GM21619 (cell line): ENCODE data around the gene WIPF3.

Experiments
- ATAC-seq: cut with Tn5 transposase; IDR thresholded peaks from one replicate; pipeline ENCODE4 v1.9.1; 2021; ENCODE audit not compliant: unreplicated experiment

The WIPF3 gene

GRCh38 chr7:29843726-29844125, 37.4 kb downstream of the WIPF3 start:
- no peak for ATAC-seq

- no peak for ATAC-seq
These were observed 38.3 kb downstream of the WIPF3 start for GRCh38 chr7:29844559-29844958.

DNA sequence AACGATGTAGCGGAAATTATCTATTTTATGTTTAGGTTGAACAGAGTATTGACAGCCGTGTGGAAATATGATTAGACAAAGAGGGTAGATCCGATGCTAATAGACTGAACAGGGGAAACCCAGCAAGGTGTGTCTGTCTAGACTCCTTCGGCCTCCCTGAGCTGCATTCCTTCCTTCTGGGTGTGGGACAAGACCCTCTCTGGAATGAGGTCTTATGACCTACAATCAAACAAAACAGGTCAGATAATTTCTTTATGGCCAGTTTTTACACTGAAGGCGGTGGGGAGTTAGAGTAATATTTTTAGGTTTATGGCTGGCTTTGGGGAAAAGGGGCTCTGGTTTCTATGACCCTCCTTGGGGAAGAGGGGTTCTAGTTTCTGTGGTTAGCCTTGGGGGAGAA, 41.2 kb downstream of the WIPF3 start:
- no peak for ATAC-seq

DNA sequence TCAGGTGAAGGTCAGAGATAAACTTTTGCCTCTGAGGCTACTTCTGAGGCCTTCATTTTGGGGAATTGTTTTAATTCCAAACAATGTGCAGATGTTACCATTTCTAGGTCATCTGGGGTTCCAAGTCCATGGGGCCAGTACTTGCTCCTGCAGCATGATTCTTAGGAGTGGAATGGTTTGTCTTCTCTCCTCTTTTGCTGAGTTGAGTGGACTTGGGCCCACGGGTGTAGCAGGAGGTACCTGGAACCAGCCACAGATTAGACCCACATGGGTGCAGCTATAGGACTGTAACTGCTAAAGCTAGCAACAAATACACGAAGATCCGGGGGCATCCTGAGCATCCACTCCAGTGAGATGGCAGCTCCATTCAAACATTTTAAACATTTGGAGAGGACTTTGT, 41.6 kb downstream of the WIPF3 start:
- ATAC-seq, result no peak

- no peak for ATAC-seq
These were observed 42.6 kb downstream of the WIPF3 start for GRCh38 chr7:29848941-29849340.

- no peak for ATAC-seq
These were observed 45.2 kb downstream of the WIPF3 start for GRCh38 chr7:29851487-29851886.

- no peak for ATAC-seq
These were observed 46.1 kb downstream of the WIPF3 start for GRCh38 chr7:29852457-29852856.

- ATAC-seq, result no peak
These were observed 46.8 kb downstream of the WIPF3 start for GRCh38 chr7:29853072-29853471.

DNA sequence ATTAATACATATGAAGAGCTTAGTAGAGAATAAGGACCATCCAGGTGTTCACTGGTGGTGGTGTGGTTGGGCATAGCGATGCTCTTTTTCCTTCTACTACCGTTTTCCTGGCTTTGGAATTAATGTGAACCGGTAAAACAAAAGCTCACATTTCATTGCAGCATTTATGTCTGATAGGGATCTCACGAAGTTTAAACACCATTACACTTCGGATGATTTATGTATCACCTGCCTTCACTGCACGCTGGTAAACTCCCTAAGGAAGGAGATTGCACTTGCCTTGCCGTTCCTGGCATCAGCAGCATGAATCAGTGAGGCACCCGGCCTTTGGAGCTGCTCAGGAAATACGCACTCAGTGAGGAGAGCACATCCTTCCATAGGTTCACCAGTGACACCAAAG, 47.5 kb downstream of the WIPF3 start:
- ATAC-seq, result no peak

- no peak for ATAC-seq
These were observed 48.1 kb downstream of the WIPF3 start for GRCh38 chr7:29854257-29854938.

DNA sequence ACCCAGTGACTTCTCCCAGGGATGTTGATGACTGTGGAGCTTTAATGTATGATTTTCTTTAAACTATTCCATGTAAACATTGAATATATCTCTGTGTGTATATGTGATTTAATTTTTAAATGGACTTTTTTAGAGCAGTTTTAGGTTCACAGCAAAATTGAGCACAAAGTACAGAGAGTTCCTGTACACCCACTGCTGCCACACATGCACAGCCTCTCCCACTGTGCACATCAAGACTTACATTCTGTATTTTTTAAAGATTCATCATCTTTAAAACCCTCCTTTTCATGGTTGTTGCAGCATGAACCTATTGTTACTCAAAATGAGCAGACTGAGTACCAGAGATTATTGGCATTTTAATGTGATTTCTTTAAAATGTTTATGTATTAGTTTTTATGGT, 51.3 kb downstream of the WIPF3 start:
- ATAC-seq, result no peak

GRCh38 chr7:29858191-29858951, 52.1 kb downstream of the WIPF3 start:
- no peak for ATAC-seq

- ATAC-seq, result no peak
These were observed 52.8 kb downstream of the WIPF3 start for GRCh38 chr7:29859104-29859503.

GRCh38 chr7:29859524-29860185, 53.3 kb downstream of the WIPF3 start:
- ATAC-seq, result no peak

- ATAC-seq, result no peak
These were observed 53.9 kb downstream of the WIPF3 start for GRCh38 chr7:29860186-29860585.

- no peak for ATAC-seq
These were observed 55.6 kb downstream of the WIPF3 start for GRCh38 chr7:29861884-29862283.

DNA sequence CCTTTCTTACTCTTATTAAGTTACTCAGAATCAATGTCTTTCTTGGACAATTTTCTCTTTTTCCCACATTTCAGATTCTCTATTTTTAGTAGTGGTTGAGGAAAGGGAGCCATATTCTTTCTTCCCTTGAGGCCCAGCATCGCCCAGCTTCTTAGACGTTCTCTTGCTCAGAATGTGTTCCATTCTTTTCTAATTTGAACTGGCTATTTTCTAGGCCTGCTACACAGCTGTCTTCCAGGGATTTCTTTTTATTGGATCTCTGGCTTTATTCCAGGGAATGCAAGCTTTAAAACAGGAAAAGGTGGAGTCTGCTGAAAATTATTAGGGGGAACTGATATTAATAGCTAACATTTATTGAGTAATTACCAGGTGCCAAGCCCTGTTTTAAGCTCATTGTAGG, 58.3 kb downstream of the WIPF3 start:
- no peak for ATAC-seq

DNA sequence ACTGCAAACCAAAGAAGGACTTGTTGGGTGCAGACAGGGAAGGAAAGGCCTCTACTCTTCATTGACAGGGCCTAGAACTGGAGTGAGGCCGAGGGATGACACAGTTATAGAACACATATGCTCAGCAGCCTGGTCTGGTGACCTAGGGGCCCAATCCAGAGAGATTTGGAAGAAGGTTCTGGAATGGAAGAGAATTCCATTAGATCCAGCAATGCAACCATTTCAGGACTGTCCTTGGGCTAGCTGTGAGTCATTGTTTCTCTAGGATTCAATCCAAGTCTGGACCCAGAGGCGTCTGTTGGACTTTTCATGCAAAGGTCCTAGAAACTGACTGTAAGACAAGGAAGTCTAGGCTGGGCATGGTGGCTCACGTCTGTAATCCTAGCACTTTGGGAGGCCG, 59.2 kb downstream of the WIPF3 start:
- no peak for ATAC-seq

DNA sequence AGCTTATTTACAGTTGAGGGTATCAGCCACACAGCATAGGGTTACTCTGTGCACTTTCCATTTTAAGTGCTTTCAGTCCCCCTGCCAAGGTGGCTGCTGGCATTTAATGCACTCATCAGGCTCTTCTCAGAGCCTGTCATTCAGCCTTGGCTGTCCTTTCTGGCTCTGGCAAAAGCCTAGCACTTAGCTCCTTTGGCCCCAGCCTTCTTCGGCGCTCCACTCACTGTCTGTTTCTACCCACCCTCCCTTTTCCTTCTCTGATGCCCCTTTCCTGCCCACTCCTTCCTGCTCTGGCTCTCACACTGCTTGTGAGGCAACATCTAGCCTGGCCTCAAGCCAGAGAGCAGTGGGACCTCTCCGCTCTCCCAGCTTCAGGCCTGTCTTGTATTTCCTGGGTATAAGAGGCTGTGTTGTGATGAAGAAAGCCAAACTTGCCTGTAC, 60.2 kb downstream of the WIPF3 start:
- ATAC-seq, result no peak

- ATAC-seq, result no peak
These were observed 65.6 kb downstream of the WIPF3 start for GRCh38 chr7:29871787-29872398.

DNA sequence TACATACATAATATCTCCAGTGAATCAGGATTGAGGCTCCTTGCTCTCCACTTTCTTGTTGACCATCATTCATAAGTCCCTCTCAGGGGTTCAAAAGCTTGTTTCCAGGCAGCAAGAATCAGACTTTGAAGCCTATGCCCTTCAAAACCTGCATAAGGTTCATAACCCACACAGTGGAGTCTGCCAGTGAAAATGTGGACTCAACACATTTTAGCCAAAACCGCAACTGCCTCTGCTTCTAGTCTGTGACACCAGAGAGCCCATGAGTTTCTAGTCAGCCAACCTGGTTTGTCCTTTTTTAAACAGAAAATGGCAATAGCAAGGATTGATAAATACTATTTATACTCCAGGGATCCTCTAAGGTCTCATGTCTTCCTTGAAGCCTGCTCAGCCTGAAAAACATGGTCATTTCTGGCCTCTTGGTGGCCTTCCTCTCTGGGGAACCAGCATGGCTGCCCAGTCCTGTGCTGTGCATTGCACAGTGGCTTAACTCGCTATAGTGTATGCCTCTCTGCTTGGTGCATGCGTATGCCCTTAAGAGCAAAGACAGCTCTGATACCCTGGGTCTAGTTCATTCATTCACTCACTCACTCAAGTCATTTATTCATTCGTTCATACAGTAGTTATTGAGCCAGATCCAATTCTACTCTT, 67.5 kb downstream of the WIPF3 start:
- no peak for ATAC-seq
